ENCODE results near the gene BPGM.

BPGM gene

DNA sequence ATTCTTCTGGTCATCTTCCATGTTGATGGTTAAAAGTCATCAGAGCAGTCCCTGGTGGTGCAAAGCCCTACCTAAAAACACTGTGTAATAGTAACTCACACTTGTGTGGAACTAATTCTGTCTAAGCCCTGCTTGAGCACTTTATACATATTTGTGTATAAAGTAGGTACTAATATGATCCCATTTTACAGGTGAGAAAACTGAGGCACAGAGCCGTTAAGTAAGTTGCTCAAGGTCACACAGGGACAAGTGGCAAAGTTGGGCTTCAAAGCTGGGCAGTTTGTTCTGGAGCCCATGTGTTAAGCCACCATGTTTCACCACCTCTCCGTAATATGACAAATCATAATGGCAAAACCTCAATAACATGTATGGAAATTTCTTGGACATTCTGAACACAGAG is 48.1 kb downstream of the BPGM start:
- TF ChIP-seq, protein P1, sequence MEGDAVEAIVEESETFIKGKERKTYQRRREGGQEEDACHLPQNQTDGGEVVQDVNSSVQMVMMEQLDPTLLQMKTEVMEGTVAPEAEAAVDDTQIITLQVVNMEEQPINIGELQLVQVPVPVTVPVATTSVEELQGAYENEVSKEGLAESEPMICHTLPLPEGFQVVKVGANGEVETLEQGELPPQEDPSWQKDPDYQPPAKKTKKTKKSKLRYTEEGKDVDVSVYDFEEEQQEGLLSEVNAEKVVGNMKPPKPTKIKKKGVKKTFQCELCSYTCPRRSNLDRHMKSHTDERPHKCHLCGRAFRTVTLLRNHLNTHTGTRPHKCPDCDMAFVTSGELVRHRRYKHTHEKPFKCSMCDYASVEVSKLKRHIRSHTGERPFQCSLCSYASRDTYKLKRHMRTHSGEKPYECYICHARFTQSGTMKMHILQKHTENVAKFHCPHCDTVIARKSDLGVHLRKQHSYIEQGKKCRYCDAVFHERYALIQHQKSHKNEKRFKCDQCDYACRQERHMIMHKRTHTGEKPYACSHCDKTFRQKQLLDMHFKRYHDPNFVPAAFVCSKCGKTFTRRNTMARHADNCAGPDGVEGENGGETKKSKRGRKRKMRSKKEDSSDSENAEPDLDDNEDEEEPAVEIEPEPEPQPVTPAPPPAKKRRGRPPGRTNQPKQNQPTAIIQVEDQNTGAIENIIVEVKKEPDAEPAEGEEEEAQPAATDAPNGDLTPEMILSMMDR (IDR thresholded peaks at IDR 0.05; ENCODE audit: insufficient read depth, missing control alignments) = no peak

DNA sequence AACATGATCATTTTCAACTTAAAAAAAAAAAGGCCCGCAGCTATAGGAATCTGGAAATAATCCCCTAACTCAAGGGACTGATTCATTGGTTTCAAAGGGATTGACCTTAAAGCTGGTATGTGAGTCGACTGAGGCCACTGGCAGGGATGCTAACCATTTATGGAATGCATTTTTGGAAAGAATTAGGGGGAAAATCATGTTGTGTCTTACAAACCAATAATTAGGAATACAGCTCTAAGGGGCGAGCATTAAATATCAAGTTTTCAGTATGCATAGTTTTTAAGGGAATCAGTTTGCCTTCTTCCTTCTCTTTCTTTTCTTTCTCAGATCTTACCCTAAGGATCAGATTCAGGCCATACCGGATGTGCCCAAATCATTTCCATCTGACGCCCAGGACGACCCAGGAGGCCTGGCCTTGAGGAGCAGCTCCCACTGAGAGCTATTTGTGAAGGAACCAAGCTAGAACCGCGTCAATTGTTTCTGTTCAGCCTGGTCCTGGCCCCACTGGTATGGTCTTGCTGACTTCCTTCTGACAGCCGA is 48.7 kb downstream of the BPGM start:
- no peak for FAIRE-seq
- TF ChIP-seq, protein P1 (IDR thresholded peaks at IDR 0.05; ENCODE audit: insufficient read depth, missing control alignments) = no peak
- no peak for DNase-seq (ENCODE audit: insufficient read length, low spot score)

More for the DNA sequence above, 48.1 kb downstream of the BPGM start:
- no peak for DNase-seq (ENCODE audit: insufficient read length, low spot score)
- no peak for FAIRE-seq

DNA sequence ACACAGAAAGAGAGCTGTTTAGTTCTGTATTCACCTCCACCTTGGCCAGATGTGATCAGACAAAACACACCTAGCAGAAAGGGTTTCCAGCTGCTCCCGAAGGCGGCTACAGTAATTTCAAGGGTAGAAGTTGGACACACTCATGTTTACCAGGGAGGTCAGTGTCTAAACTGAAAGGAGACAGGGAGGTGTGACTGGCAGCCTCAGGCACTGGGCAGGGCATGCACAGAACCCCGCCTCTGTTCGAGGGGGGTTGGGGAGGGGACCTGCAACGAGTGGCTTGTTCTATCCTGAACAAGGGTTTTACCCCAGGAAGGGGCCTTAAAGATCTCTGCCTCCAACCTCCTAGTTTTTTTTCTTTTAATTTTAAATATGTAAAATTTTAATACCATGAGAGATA is 49.6 kb downstream of the BPGM start:
- FAIRE-seq (no peak), DNase-seq (ENCODE audit: insufficient read length, low spot score) (no peak)
- TF ChIP-seq, protein P1 (IDR thresholded peaks at IDR 0.05; ENCODE audit: insufficient read depth, missing control alignments) = no peak

DNA sequence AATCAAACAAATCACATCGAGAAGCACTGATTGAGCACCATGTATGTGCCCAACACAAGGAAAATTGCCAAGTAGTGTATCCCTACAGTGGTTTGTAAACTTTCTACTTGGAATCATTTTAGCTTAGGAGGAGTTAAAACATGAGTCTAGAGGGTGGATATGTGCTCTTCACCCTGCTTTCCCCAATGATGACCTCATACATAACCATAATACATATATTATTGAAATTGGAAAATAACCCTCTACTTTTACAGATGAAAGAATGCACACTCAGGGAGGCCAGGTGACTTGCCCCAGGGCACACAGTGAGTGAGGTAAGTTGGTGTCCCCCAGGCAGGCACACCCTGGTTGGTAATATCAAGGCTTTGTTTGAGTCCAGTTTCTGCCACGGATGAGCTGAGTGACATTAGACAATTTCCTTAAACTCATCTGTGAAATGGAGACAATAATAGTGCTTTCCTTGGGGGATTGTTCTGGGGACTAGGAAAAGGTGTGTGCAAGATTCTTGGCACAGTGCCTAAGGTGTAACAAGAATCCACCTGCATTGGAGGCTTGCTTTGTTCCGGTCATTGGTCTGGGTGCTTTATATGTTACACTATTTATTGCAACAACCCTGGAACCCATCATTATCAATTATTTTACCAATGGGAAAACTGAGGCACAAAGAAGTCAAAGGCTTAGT is 50.7 kb downstream of the BPGM start:
- FAIRE-seq (no peak), DNase-seq (ENCODE audit: insufficient read length, low spot score) (no peak)
- TF ChIP-seq, protein P1 (IDR thresholded peaks at IDR 0.05; ENCODE audit: insufficient read depth, missing control alignments) = no peak

DNA sequence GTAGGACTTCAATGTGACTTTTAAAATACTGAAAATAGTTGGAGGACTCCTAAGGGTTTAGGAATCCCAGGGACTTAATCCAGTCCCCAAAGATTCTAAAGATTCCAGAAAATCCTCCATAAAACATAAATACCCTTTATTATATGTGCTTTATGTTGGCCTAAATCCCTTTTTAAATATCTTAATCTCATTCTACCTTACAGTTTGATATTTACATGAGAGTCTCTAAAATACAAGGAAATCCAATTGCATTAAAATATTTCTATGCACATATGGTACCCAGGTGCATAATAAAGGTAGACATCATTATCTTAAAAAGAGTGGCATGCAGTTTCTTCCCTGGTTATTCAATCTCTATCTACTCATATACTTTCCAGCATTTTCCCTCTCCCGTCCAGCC is 51.8 kb downstream of the BPGM start:
- TF ChIP-seq, protein P1 (IDR thresholded peaks at IDR 0.05; ENCODE audit: insufficient read depth, missing control alignments) = no peak
- DNase-seq (ENCODE audit: insufficient read length, low spot score) (no peak), FAIRE-seq (no peak)

DNA sequence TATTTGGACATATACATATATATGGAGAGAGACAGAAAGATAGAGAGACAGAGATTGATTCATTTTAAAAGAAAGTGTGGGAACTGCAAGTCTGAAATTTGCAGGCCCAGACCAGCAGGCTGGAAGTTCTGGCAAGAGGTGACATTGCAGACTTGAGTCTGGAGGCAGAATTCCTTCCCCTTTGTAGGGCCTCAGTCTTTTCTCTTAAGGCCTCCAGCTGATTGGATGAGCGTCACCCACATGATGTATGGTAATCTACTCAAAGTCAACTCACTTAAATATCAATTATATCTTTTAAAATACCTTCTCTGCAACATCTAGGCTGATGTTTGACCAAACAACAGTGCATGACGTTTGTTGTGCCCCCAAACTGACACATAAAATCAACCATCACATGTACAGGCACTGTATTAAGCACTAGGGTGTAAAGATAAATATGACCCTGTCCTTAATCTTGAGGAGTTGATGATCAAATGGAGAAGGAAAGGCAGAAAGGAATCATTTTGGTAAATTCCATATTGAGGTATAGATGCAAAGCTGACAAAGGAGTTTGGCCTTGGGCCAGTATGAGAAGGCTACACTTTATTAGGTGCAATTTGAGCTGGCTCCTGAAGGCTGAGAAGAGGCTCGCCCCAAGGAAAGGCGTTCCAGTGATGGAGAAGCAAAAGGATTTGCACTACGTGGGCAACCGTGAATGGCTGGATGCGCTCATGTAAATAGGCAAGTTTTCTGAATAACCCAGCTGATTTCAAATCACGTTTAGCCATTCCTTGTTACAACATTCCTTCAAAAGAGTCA is 52.6 kb downstream of the BPGM start:
- TF ChIP-seq, protein P1 (IDR thresholded peaks at IDR 0.05; ENCODE audit: insufficient read depth, missing control alignments) = no peak
- DNase-seq (ENCODE audit: insufficient read length, low spot score) (no peak), FAIRE-seq (no peak)

DNA sequence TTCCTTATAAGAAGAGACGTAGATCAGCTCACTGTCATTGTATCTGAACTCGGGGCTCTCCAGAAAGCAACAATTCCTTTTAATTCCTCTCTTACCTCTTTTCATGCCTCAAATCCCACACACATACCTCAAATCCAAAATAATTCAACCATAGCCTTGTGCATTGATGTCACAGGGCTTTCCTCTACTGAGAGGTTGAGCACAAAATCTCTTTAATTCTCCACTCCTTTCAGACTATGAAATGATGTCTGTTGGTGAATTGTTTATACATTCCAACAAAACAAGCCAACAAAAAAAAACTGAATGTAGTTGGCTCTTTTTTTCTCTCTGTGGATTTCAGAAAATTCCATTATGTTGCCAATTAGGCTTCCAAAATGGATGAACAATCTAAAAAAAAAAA is 53.2 kb downstream of the BPGM start:
- TF ChIP-seq, protein P1 (IDR thresholded peaks at IDR 0.05; ENCODE audit: insufficient read depth, missing control alignments) = no peak
- no peak for DNase-seq (ENCODE audit: insufficient read length, low spot score)
- FAIRE-seq = no peak
